Stimulated activated CD8-positive, alpha-beta memory T cell treated with anti-CD3 and anti-CD28 coated beads, Interleukin-7, amount 100 ng/mL, for 24 hours (primary cell): Measurements from ENCODE around the gene CBR3.
"Not testable (repeated sequence)": the region's sequence is repeated elsewhere in the genome, so short reads cannot be mapped to it uniquely, and the experiment has no call there.

Experiments used
- DNase-seq: peaks from one replicate; pipeline ENCODE4 v3.0.0-alpha.2; 2020; ENCODE audit warnings: low read depth

The CBR3 gene

DNA sequence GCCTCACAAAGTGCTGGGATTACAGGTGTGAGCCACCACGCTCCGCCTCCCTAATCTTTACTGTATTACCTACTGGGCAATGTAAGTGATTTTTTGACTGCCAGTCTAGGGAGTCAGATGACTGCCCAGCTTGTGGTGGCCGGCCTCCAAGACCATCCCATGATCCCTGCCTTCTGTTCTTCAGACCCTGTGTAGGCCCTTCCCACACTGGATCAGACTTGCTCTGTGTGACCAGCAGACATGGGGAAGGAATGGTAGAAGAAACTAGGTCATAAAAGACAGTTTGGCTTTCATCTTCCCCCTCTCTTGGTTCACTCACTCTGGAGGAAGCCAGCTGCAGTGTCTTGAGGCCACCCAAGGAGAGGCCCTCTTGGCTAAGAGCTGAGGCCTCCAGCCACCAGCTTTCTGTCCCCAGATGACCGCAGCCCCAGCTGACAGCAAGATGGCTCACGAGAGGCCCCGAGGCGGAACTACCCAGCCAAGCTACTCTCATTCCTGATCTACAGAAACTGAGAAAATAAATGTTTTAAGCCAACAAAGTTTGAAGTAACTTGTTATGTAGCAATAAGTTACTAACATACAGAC lies 14.5 kb upstream of the CBR3 start:
- DNase-seq: no peak

DNA sequence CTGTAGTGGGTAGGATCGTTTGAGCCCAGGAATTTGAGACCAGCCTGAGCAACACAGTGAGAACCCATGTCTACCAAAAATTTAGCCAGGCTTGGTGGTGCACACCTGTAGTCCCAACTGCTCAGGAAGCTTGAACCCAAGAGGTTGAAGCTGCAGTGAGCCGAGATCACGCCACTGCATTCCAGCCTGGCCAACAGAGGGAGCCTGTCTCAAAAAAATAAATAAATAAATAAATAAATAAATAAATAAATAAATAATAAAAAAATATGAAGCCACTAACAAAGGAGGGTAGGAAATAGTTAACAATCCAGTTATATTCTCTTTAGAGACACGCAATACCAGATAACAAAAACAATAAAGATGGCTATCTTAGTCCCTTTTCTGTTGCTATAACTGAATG lies 11.9 kb upstream of the CBR3 start:
- DNase-seq: no peak

DNA sequence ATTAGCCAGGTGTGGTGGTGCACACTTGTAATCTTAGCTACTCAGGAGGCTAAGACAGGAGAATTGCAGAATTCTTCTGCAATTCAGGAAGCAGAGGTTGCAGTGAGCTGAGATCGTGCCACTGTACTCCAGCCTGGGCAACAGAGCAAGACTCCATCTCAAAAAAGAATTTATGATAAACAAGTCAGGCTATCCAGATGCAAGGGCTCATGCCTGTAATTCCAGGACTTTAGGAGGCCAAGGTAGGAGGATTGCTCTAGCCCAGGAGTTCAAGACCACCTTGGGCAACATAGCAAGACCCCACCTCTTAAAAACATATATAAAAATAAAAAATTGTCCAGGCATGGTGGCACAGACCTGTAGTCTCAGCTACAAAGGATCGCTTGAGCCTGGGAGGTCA lies 10.5 kb upstream of the CBR3 start:
- DNase-seq: no peak

DNA sequence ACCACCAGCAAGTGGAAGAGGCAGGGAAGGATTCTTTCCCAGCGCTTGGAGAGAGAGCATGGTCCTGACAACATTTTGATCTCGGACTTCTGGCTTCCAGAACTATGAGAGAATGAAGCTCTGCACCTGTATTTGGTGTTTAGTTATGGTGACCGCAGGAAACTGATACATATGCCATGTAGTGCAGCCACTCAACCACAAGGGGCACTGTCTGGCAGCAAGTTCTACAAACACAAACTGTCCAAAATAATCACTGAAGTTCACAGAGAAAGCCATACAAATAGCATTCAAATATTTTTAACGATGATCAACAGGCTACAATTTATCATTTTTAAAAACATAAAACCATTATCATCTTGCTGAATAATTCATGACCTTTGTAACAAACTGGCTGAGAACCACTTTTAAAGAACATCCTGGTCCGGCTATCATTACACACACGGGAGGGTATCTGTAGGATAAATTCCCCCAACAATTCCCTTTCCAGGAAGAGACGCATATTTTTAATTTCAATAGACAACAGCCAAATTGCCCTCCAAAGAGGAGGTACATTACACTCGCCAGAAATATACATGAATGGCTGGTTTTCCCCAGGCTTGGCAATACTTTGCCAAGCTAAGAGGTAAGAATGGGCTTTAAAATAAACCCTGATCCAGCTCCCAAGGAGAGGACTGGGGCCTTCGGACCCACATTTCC lies 9.2 kb upstream of the CBR3 start:
- no peak for DNase-seq

DNA sequence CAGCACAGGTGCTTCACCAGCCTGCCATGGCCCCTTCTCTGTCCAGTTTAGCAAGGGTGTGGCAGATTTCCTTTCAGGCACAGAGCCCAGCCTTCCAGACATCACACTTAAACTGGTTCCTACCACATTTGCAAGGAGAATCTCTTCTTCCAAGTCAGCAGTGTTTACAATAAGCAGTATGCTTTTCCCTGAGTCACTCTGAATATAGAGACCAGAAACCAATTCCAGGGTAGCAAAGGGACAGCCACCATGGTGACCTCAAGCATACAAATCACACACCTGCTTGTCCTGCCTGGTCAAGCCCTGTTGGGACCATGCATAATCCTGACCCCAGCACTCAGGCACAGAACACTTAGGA lies 8.7 kb upstream of the CBR3 start:
- no peak for DNase-seq

DNA sequence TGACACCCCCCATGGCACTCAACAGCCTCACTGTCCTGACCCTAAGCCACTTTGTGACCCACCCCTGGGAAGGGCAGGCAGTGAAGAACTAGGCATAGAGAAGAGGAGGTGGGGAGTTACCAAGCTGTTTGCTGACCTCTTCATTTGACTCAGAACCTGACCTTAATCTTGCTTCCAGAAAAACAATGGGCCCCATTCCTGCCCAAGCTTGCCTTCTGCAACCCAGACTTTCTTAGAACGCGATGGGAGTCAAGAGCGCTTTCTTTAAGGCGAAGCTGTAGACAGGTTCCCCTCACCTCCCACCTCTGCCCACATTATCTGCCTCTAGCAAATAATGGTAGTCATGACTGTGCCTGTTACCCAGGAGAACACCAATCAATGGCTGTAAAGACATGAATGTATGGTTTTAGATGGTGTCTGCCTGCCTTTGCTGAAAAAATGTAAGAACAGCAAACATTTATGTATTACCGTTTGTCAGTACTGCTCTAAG lies 8.2 kb upstream of the CBR3 start:
- DNase-seq: no peak

DNA sequence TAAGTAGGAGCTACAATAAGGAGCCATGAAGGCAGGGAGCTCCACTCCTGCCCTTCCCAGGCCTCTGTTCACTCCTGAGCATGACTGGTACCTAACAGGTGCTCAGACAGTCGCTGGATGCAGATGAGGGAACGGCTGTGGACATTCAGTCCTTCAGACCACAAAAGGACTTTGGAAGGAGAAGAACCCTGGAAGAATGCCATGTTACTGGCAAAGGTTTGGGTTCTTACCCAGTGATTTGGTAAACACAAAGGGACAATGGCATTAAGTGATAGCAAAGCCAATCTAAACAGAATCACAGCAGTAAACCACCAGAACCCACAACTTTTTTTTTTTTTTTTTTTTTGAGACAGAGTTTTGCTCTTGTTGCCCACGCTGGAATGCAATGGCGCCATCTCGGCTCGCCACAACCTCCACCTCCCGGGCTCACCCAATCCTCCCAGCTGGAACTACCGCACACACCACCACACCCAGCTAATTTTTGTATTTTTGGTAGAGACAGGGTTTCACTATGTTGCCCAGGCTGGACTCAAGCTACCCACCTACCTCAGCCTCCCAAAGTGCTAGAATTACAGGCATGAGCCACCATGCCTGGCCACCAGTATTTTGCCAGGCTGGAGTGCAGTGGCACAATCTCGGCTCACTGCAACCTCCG lies 7.5 kb upstream of the CBR3 start:
- DNase-seq: no peak

DNA sequence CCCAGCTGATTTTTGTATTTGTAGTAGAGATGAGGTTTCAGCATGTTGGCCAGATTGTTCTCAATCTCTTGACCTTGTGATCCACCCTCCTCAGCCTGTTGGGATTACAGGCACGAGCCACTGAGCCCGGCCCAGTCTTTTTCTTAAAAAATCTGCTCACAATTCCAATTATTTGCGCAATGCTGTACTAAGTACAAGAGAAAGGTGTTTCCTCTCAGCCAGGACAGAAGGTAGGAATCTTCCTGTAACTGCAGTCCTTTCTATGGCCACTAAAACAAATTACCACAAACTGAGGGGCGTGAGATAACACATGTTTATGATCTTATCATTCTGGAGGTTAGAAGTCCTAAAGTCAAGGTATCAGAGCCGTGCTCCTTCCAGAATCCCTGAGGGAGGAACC lies 6.9 kb upstream of the CBR3 start:
- DNase-seq: no peak

DNA sequence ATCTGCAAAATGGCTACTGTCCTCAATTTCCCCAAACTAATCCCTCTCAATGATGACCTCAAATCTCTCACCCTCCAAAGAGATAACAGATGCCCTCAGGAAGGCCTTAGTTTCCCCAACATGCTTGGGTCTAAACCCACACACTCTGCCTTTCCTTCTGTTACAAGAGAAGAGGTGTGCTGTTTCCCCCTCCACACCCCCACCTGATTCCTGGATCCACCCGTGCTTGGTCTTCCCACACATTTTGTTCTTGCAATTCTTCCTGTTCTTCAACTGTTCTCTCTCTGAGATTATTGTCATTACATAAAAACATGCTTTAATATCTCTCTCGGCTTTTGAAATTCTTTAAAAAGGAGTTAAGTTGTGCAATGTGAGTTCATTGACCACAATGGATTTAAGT lies 5.7 kb upstream of the CBR3 start:
- DNase-seq: no peak

DNA sequence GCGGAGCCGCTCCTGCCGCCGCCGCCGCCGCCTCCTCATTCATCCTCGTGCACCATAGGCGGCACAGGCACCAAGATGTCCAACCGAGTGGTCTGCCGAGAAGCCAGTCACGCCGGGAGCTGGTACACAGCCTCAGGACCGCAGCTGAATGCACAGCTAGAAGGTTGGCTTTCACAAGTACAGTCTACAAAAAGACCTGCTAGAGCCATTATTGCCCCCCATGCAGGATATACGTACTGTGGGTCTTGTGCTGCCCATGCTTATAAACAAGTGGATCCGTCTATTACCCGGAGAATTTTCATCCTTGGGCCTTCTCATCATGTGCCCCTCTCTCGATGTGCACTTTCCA lies 4.5 kb upstream of the CBR3 start:
- DNase-seq: not testable (repeated sequence)

DNA sequence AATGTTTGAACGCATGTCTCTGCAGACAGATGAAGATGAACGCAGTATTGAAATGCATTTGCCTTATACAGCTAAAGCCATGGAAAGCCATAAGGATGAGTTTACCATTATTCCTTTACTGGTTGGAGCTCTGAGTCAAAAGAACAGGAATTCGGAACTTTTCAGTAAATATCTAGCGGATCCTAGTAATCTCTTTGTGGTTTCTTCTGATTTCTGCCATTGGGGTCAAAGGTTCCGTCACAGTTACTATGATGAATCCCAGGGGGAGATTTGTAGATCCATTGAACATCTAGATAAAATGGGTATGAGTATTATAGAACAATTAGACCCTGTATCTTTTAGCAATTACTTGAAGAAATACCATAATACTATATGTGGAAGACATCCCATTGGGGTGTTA lies 4.0 kb upstream of the CBR3 start:
- not testable (repeated sequence) for DNase-seq

DNA sequence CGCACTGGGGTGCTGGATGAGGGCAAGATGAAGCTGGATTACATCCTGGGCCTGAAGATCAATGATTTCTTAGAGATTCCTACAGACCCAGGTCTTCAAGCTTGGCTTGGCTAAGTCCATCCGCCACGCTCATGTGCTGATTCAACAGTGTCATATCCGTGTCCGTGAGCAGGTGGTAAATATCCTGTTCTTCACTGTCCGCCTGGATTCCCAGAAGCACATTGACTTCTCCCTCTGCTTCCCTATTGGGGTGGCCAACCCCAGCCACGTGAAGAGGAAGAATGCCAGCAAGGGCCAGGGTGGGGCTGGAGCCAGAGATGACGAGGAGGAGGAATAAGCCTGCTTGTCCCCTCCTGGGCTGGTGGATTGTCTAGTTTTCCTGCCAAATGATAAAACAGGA lies 2.2 kb upstream of the CBR3 start:
- DNase-seq: no peak

DNA sequence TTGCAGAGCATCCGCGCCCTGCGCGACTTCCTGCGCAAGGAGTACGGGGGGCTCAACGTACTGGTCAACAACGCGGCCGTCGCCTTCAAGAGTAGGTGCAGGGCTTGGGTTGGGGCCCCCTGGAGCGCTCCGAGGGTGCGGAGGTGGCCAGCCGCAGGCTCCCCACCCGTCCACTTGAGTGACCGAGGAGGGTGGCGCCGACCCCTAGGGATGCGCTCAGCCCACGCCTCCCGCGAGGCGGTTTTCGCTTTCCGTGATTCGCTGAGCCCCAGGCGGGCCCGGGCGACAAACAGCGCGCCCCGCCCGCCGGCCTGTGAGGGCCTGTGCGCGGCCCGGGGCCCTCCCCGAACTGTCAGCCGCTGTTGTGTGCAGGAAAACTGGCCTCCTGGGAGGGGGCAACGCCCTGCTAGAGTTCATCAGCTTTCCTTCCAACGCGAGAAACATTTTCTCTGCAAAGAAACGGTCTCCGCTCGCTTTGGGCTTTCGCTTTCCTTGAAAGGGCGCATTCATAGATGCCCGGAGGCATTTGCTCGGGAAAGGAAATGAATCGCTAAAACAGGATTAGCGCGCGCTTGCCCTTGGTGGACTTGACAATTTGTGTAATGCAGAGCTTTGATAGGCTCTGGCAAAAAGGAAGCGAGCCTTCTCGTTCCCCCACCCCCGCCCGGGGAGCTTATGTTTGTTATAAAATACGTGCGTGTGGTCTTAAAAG lies 668 bp downstream of the CBR3 start:
- no peak for DNase-seq

DNA sequence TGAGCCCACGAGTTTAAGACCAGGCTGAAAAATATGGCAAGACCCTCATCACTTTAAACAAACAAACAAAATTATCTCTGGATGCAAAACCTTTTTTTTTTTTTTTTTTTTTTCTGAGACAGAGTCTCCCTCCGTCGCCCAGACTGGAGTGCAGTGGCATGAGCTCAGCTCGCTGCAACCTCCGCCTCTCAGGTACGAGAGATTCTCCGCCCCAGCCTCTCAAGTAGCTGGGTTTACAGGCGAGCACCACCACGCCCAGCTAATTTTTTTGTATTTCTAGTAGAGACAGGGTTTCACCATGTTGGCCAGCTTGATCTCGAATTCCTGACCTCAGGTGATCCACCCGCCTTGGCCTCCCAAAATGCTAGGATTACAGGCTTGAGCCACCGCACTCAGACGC lies 4.9 kb downstream of the CBR3 start:
- DNase-seq: not testable (repeated sequence)

DNA sequence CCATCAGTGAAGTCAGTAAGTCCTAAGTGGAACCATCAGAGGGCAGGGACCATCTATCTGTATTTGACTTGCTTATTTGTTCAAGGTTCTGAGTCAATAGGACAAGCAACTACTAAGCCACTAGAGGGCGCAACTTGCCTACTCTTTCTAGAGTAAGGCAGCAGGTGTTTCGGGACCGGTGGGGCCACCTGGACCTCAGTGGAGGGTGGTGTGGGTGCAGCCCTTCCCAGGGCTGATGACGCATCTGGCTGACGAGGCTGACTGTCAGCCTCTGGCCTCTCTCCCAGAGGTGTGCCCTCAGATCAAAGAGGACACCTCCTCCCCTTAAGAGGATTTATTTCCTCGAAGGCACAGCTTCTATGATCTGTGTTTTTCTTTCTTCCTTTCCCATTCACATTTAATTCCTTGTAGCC lies 6.6 kb downstream of the CBR3 start:
- peak; percentile 59 for DNase-seq

DNA sequence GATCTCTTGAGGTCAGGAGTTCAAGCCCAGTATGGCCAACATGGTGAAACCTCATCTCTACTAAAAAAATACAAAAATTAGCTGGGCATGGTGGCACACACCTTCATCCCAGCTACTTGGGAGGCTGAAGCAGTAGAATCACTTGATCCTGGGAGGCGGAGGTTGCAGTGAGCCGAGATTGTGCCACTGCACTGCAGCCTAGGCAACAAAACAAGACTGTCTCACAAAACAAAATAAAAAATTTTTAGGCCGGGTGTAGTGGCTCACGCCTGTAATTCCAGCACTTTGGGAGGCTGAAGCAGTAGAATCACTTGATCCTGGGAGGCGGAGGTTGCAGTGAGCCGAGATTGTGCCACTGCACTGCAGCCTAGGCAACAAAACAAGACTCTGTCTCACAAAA lies 9.4 kb downstream of the CBR3 start:
- DNase-seq: not testable (repeated sequence)

DNA sequence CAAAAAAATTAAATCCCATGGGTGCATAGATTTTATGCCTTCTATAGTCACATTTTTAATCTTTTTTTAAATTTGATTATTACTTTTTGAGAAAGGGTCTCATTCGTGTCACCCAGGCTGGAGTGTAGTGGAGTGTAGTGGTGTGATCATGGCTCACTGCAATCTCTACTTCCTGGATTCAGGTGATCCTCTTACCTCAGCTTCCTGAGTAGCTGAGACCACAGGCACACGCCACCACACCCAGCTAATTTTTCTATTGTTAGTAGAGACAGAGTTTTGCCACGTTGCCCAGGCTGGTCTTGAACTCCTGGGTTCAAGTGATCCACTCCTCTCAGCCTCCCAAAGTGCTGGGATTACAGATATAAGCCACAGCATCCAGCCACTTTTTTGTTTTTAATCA lies 10.4 kb downstream of the CBR3 start:
- no peak for DNase-seq

DNA sequence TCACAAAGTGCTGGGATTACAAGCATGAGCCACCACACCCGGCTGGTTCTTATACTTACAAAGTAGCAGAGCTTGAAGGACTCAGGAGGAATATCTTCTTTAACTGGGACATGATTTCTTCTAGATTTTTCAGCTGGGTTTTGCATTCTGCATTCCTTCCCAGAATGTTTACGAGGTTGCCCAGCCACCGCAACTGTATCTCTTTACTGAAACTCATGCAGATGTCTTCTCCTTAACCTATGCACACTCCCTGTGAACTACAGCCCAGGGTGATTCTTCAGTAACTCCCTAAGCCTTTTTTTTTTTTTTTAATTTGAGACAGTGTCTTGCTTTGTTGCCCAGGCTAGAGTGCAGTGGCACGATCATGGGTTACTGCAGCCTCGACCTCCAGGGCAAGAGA lies 13.0 kb downstream of the CBR3 start:
- DNase-seq: no peak

DNA sequence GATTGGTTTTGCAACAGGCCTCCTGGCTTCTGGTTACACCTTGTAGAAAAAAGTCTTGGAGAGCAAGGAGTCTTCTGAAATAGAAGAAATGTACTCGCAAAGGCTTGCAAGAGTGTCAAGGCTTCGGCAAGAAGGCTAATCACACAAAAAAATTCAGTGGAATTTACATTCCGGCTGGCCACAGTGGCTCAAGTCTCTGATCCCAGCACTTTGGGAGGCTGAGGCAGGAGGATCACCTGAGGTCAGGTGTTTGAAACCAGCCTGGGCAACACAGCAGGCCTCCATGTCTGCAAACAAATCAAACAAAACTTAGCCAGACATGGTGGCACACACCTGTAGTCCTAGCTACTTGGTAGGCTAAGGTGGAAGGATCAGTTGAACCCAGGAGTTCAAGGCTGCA lies 14.0 kb downstream of the CBR3 start:
- no peak for DNase-seq

DNA sequence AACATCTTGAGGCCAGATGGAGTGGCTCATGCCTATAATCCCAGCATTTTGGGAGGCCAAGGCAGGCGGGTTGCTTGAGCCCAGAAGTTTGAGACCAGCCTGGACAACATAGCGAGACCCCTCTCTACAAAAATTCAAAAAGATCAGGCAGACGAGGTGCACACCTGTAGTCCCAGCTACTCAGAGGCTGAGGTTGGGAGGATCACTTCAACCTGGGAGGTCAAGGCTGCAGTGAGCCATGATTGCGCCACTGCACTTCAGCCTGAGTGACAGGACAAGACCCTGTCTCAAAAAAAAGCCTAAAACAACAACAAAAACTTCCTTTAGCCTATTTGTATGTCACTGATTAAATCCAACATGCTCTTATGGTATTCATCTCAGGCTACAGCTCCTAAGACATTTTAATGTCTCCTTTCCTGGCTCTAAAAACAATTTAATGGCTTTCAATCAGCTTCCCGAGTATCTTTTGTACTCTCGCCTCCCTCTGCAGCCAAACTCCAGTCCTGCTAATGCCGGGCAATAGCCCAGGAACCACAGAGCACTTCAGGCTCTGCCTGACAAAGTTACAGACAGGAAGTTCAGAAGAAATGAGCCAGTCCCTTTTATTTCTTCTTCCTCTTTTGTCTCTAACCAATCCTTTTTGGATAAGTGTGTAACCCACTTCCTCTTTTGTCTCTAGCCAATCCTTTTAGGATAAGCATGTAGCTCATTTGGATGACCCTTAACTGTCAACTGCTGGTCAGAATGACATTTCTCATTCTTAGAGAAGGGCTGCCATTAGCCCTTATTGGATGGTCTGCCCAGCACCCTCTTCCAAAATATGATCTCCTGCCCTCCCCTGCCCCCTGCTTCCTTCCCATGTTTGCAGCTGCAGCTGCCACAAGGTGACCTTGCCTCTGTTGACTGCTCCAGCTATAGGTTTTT lies 15.2 kb downstream of the CBR3 start:
- no peak for DNase-seq

DNA sequence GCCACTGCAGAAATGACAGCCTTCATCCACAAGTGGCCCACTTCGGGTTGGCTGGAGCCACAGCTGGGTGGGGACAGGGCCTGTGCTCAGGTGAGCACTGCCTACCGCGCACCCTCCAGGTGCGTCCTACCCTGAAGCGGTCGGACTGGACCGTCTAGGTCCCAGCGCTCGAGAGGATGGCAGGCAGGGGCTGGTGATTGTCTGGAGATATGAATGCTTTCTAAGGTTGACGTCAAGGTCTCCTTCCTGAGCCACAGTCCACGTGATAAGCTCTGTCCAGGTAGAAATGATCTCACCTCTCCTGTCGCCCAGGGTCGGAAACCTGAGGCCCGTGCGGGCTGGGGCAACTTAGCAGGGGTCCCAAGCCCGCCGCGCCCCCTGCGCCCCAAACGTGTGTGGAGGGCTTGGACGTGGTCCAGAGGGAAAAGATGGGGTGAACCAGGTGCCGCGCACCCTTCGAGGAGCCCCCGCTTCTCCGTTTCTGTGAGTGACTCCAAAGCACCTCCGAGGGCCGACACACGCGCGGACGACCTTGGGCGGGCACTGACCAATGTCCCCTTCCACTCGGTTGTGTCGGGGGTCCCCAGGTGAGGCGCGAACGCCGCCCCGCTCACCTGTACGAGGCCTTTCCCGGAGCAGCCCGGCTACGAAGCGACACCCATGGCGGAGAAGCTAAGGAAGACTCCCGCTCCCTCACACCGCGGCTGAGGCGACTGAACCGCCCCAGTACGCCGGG lies 20.9 kb downstream of the CBR3 start:
- DNase-seq: no peak
